Activated naive CD4-positive, alpha-beta T cell treated with anti-CD3 and anti-CD28 coated beads, Interleukin-2, amount 10 ng/mL, durations not matched to agents 7 days and 5 days (primary cell): ENCODE measurements around the gene RNF144B.

ENCODE experiments used
- CTCF ChIA-PET: fragments of 350-600 bp; sonication (Branson Sonifier 250); formaldehyde crosslinking; loops from one replicate; lab custom pipeline; 2021; ENCODE audit warnings: antibody characterized with exemption; lab: Charles Lee
- DNase-seq: peaks from one replicate; pipeline ENCODE4 v3.0.0-alpha.2; 2020
- H3K27ac Mint-ChIP-seq: one replicate; pipeline ENCODE4 v1.8.0; 2021; ENCODE audit warnings: mild to moderate bottlenecking, moderate library complexity, mixed read lengths
- H3K27me3 Mint-ChIP-seq: one replicate; pipeline ENCODE4 v1.8.0; 2021; ENCODE audit warnings: mild to moderate bottlenecking, mixed read lengths
- H3K36me3 Mint-ChIP-seq: one replicate; pipeline ENCODE4 v1.8.0; 2021; ENCODE audit warnings: mixed read lengths
- H3K4me1 Mint-ChIP-seq: one replicate; pipeline ENCODE4 v1.8.0; 2021; ENCODE audit warnings: mixed read lengths
- H3K4me3 Mint-ChIP-seq: one replicate; pipeline ENCODE4 v1.8.0; 2021; ENCODE audit warnings: mild to moderate bottlenecking, moderate library complexity, mixed read lengths
- H3K9me3 Mint-ChIP-seq: one replicate; pipeline ENCODE4 v1.8.0; 2021; ENCODE audit warnings: mixed read lengths

The RNF144B gene

GRCh38 chr6:18481870-18482269 lies 94.7 kb downstream of the RNF144B start:
- Mint-ChIP-seq H3K36me3 (no peaks in the 10 kb centered on the region), H3K4me3 (no peak overlapping the region), H3K27ac (no peak overlapping the region), H3K27me3 (peaks cover 10% of the 10 kb centered on the region), H3K9me3 (no peaks in the 10 kb centered on the region), H3K4me1 (peaks cover 20% of the 10 kb centered on the region)
- CTCF ChIA-PET = interaction anchor here (0.6 kb wide), 1 partner anchor 16 kb away, joined by 3 read pairs; no protein-coding TSS in a partner anchor
- no peak for DNase-seq

GRCh38 chr6:18485660-18486435 lies 98.7 kb downstream of the RNF144B start:
- Mint-ChIP-seq H3K9me3 (no peaks in the 10 kb centered on the region), H3K4me1 (peaks cover 9% of the 10 kb centered on the region), H3K36me3 (no peaks in the 10 kb centered on the region), H3K27ac (no peak overlapping the region), H3K27me3 (peaks cover 10% of the 10 kb centered on the region), H3K4me3 (no peak overlapping the region)
- DNase-seq = no peak
- CTCF ChIA-PET = no interaction called here

- no peak for DNase-seq
- Mint-ChIP-seq H3K4me3 (no peak overlapping the region), H3K27me3 (peaks cover 5% of the 10 kb centered on the region), H3K36me3 (no peaks in the 10 kb centered on the region), H3K27ac (no peak overlapping the region), H3K4me1 (peaks cover 9% of the 10 kb centered on the region), H3K9me3 (no peaks in the 10 kb centered on the region)
- CTCF ChIA-PET = no interaction called here
Measured at GRCh38 chr6:18488004-18488403, 100.9 kb downstream of the RNF144B start.

- Mint-ChIP-seq H3K4me1 (peaks cover 9% of the 10 kb centered on the region), H3K27me3 (peaks cover 5% of the 10 kb centered on the region)
Measured at GRCh38 chr6:18488526-18489270, 101.5 kb downstream of the RNF144B start.

GRCh38 chr6:18489335-18489734 lies 102.2 kb downstream of the RNF144B start:
- H3K27ac Mint-ChIP-seq = no peak overlapping the region

More at GRCh38 chr6:18488526-18489270, 101.5 kb downstream of the RNF144B start:
- Mint-ChIP-seq H3K36me3 (no peaks in the 10 kb centered on the region), H3K4me3 (no peak overlapping the region), H3K27ac (no peak overlapping the region), H3K9me3 (no peaks in the 10 kb centered on the region)
- DNase-seq = no peak
- CTCF ChIA-PET = no interaction called here

GRCh38 chr6:18491308-18492045 lies 104.3 kb downstream of the RNF144B start:
- Mint-ChIP-seq H3K27ac (no peak overlapping the region), H3K36me3 (no peaks in the 10 kb centered on the region), H3K9me3 (no peaks in the 10 kb centered on the region), H3K27me3 (no peaks in the 10 kb centered on the region), H3K4me3 (no peak overlapping the region), H3K4me1 (no peaks in the 10 kb centered on the region)
- CTCF ChIA-PET = no interaction called here
- DNase-seq = no peak

More at GRCh38 chr6:18489335-18489734, 102.2 kb downstream of the RNF144B start:
- CTCF ChIA-PET = no interaction called here
- no peaks in the 10 kb centered on the region for H3K36me3 Mint-ChIP-seq
- H3K9me3 Mint-ChIP-seq = no peaks in the 10 kb centered on the region
- H3K4me3 Mint-ChIP-seq = no peak overlapping the region
- no peak for DNase-seq
- H3K27me3 Mint-ChIP-seq = peaks cover 5% of the 10 kb centered on the region
- H3K4me1 Mint-ChIP-seq = peaks cover 9% of the 10 kb centered on the region

- no peak for DNase-seq
- H3K27ac Mint-ChIP-seq = no peak overlapping the region
- H3K27me3 Mint-ChIP-seq = peaks cover under 1% of the 10 kb centered on the region
- no peaks in the 10 kb centered on the region for H3K9me3 Mint-ChIP-seq
- H3K4me1 Mint-ChIP-seq = no peaks in the 10 kb centered on the region
- no peaks in the 10 kb centered on the region for H3K36me3 Mint-ChIP-seq
- no peak overlapping the region for H3K4me3 Mint-ChIP-seq
- CTCF ChIA-PET = no interaction called here
Measured at GRCh38 chr6:18492972-18493371, 105.8 kb downstream of the RNF144B start.

- CTCF ChIA-PET = no interaction called here
- Mint-ChIP-seq H3K4me1 (no peaks in the 10 kb centered on the region), H3K27me3 (peaks cover 5% of the 10 kb centered on the region)
Measured at GRCh38 chr6:18493382-18493891, 106.3 kb downstream of the RNF144B start.

GRCh38 chr6:18493925-18494324 lies 106.8 kb downstream of the RNF144B start:
- H3K36me3 Mint-ChIP-seq = no peaks in the 10 kb centered on the region
- H3K27ac Mint-ChIP-seq = no peak overlapping the region
- no peak for DNase-seq
- H3K27me3 Mint-ChIP-seq = peaks cover 6% of the 10 kb centered on the region
- H3K9me3 Mint-ChIP-seq = no peaks in the 10 kb centered on the region
- CTCF ChIA-PET = no interaction called here
- H3K4me3 Mint-ChIP-seq = no peak overlapping the region
- H3K4me1 Mint-ChIP-seq = no peaks in the 10 kb centered on the region

More at GRCh38 chr6:18493382-18493891, 106.3 kb downstream of the RNF144B start:
- Mint-ChIP-seq H3K4me3 (no peak overlapping the region), H3K36me3 (no peaks in the 10 kb centered on the region), H3K27ac (no peak overlapping the region), H3K9me3 (no peaks in the 10 kb centered on the region)
- DNase-seq = no peak

GRCh38 chr6:18495236-18495635 lies 108.1 kb downstream of the RNF144B start:
- H3K9me3 Mint-ChIP-seq = no peaks in the 10 kb centered on the region
- H3K27me3 Mint-ChIP-seq = peaks cover 6% of the 10 kb centered on the region
- CTCF ChIA-PET = no interaction called here
- no peak overlapping the region for H3K27ac Mint-ChIP-seq
- no peaks in the 10 kb centered on the region for H3K36me3 Mint-ChIP-seq
- no peak for DNase-seq
- H3K4me1 Mint-ChIP-seq = no peaks in the 10 kb centered on the region
- no peak overlapping the region for H3K4me3 Mint-ChIP-seq

- H3K36me3 Mint-ChIP-seq = no peaks in the 10 kb centered on the region
- H3K27me3 Mint-ChIP-seq = peaks cover 6% of the 10 kb centered on the region
- no peak overlapping the region for H3K27ac Mint-ChIP-seq
- DNase-seq = no peak
- H3K9me3 Mint-ChIP-seq = no peaks in the 10 kb centered on the region
- H3K4me3 Mint-ChIP-seq = no peak overlapping the region
- no peaks in the 10 kb centered on the region for H3K4me1 Mint-ChIP-seq
- CTCF ChIA-PET = no interaction called here
Measured at GRCh38 chr6:18496462-18496861, 109.3 kb downstream of the RNF144B start.

GRCh38 chr6:18497006-18497405 lies 109.9 kb downstream of the RNF144B start:
- H3K4me3 Mint-ChIP-seq = no peak overlapping the region
- H3K27ac Mint-ChIP-seq = no peak overlapping the region
- no peaks in the 10 kb centered on the region for H3K9me3 Mint-ChIP-seq
- no peaks in the 10 kb centered on the region for H3K36me3 Mint-ChIP-seq
- CTCF ChIA-PET = no interaction called here
- H3K27me3 Mint-ChIP-seq = peaks cover 6% of the 10 kb centered on the region
- no peak for DNase-seq
- H3K4me1 Mint-ChIP-seq = no peaks in the 10 kb centered on the region

GRCh38 chr6:18498408-18498807 lies 111.3 kb downstream of the RNF144B start:
- H3K4me1 Mint-ChIP-seq = no peaks in the 10 kb centered on the region
- H3K4me3 Mint-ChIP-seq = no peak overlapping the region
- no peak for DNase-seq
- peaks cover 9% of the 10 kb centered on the region for H3K27me3 Mint-ChIP-seq
- H3K9me3 Mint-ChIP-seq = no peaks in the 10 kb centered on the region
- CTCF ChIA-PET = no interaction called here
- H3K36me3 Mint-ChIP-seq = no peaks in the 10 kb centered on the region
- H3K27ac Mint-ChIP-seq = no peak overlapping the region
